BE2C (cell line): ENCODE measurements around the gene MYL5.
A peak's percentile ranks its signal among the peaks of the same experiment; 100 is the strongest.

Source experiments
- DNase-seq: peaks from one replicate; pipeline ENCODE4 v3.0.0-alpha.2; 2020
- H3K27me3 ChIP-seq: fragments of 250-450 bp; sonication (Bioruptor Pico); 2 replicates; pipeline ENCODE4 v1.5.1; 2020; ENCODE audit warnings: mild to moderate bottlenecking
- H3K36me3 ChIP-seq: fragments of 250-450 bp; sonication (Bioruptor Pico); 2 replicates; pipeline ENCODE4 v1.5.1; 2020; ENCODE audit warnings: mild to moderate bottlenecking
- H3K4me1 ChIP-seq: fragments of 250-450 bp; sonication (Bioruptor Pico); 2 replicates; pipeline ENCODE4 v1.5.1; 2020
- H3K4me3 ChIP-seq: 2 replicates; pipeline ENCODE4 v1.5.1; 2011; ENCODE audit warnings: low read depth, low read length
- H3K9me3 ChIP-seq: fragments of 250-450 bp; sonication (Bioruptor Pico); 2 replicates; pipeline ENCODE4 v1.5.1; 2020
- CTCF ChIP-seq: IDR thresholded peaks from 2 replicates; pipeline ENCODE4 v1.5.1; 2012; ENCODE audit warnings: mild to moderate bottlenecking, low read depth, low read length

Gene MYL5

DNA sequence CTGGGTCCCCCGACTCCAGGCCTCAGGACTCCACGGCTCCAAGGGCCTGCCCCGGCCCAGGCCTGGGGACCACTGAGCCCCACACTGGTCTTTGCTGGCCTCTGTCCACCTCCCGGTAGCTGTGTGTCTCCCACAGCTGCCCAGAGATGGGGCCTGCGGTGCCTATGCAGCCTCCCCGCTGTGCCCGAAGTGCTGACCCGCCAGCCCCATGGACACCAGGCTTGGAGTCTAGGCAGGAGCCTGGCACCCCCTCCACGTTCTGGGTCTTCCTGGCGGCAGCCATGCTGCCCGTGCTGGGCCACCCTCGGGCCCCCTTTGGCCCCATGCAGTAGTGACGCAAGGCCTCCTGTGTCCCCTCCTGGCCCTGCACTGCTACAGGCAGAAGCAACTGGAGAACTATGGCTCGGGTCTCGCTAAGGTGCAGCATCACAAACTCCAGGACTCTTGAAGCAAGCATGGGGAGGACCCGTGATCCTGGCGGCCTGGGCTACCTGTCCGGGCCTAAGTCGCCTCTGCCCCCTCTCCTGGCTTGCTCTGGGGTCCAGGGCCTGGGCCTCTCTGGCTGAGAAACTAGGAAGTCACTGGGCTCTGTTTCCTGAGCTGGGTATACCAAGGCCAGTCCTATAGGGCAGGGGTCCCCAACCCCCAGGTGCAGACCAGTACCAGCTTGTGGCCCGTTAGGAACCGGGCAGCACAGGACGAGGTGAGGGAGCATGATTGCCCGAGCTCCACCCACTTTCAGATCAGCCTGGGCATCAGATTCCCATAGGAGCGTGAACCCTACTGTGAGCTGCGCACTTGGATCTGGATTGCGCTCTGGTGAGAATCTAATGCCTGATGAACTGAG lies 917 bp downstream of the MYL5 start:
- Histone ChIP-seq H3K36me3 (peaks cover 27% of the 10 kb centered on the region), H3K4me3 (peak overlapping the region; percentile 91), H3K4me1 (peaks cover 3% of the 10 kb centered on the region; the same call in 1 of the 2 replicates), H3K9me3 (no peaks in the 10 kb centered on the region), H3K27me3 (no peaks in the 10 kb centered on the region)
- DNase-seq, result peak; percentile 8
- TF ChIP-seq CTCF, result no peak

GRCh38 chr4:675980-676870 lies 1.9 kb downstream of the MYL5 start:
- no peak for TF ChIP-seq CTCF
- no peak for DNase-seq
- Histone ChIP-seq H3K36me3 (peaks cover 20% of the 10 kb centered on the region), H3K27me3 (no peaks in the 10 kb centered on the region), H3K9me3 (no peaks in the 10 kb centered on the region), H3K4me3 (no peak overlapping the region), H3K4me1 (peaks cover 9% of the 10 kb centered on the region)

- Histone ChIP-seq H3K36me3 (peaks cover 14% of the 10 kb centered on the region), H3K9me3 (no peaks in the 10 kb centered on the region), H3K4me1 (peaks cover 9% of the 10 kb centered on the region), H3K27me3 (no peaks in the 10 kb centered on the region), H3K4me3 (no peak overlapping the region)
- TF ChIP-seq CTCF, result no peak
- no peak for DNase-seq
Measured at GRCh38 chr4:676871-677235, 2.5 kb downstream of the MYL5 start.

DNA sequence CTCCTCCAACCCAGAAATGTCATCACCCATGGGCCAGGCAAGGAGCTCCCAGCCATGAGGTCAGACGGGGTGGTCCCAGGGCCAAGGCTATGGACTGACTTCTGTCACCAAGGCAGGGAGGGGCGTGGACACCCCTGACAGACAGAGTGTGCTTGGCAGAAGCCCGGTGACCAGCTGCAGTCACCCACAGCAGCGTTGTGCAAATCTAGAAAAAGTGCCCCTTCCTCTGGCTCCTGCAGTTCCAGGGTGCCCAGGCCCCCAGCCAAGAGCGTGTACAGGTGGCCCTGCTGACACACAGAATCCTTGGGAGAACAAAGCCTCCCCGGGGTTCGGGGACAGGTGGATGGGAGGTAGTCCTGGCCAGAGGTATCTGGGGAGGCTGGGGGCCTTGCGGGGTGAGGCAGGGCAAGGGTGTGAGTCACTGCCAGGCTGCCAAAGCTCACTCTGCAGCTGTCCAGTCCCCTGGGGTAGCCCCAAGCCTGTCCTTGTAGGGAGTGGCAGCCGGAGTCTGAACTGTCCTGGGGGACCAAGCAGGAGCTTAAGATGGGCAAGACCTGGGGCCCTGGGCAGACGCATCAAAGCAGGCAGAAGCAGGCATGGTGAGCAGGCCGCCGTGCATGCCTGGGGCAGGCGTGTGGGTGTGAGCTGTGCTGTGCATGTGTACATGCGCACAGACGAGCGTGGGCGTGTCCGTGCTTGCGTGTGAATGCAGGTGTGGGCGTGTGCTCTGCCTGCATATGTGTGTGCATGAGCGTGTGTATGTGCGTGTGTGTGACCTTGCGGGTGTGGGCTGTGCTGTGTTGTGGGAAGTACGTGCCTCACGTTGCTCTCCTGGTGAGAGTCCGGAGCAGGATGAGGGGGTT lies 3.3 kb downstream of the MYL5 start:
- no peaks in the 10 kb centered on the region for H3K9me3 ChIP-seq
- DNase-seq, result no peak
- TF ChIP-seq CTCF, result no peak
- H3K27me3 ChIP-seq, result no peaks in the 10 kb centered on the region
- peaks cover 6% of the 10 kb centered on the region for H3K36me3 ChIP-seq
- no peak overlapping the region for H3K4me3 ChIP-seq
- H3K4me1 ChIP-seq, result peaks cover 9% of the 10 kb centered on the region

GRCh38 chr4:678331-679103 lies 4.2 kb downstream of the MYL5 start:
- Histone ChIP-seq H3K36me3 (no peaks in the 10 kb centered on the region), H3K9me3 (no peaks in the 10 kb centered on the region), H3K4me1 (peaks cover 9% of the 10 kb centered on the region), H3K4me3 (no peak overlapping the region), H3K27me3 (no peaks in the 10 kb centered on the region)
- TF ChIP-seq CTCF, result no peak
- DNase-seq, result no peak
